ENCODE data around the gene GDF10.

Gene GDF10

DNA sequence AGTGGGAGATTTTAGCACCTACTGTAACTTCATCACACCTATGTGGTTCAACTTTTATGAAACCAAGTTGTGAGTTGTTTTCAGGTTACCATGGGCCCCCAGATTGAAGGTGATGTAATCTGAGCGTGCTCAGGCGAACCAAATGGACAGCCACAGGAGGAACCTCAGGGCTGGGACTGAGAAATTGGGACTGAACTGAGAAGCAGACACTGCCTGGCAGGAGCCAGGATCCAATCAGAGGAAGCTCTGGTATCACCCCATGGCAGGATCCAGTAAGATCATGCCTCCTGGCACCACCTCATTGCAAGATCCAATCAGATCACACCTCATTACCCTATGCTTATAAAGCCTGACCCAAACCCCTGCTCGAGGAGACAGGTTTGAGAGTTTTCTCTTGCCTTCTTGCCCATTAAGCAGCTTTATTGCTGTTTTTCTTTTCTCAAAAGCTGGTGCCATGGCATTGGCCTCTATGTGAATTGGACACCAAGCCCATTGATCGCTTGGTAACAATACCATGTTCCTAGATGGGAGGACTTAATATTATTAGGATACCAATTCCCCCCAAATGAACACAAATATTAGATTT, 43.2 kb upstream of the GDF10 start:
- Histone ChIP-seq H2AK5ac (ENCODE audit: low read length, severe bottlenecking) (no peak overlapping the region), H3K23ac (ENCODE audit: low read length in 2 of 2) (no peak overlapping the region), H2BK12ac (ENCODE audit: low read length in 2 of 2) (no peak overlapping the region), H3K4me2 (ENCODE audit: low read length, poor library complexity, severe bottlenecking) (no peak overlapping the region), H2AFZ (ENCODE audit: low read depth, low read length) (no peak overlapping the region), H3K9ac (ENCODE audit: low read length) (no peak overlapping the region), H4K8ac (ENCODE audit: low read length) (no peak overlapping the region), H3K27me3 (ENCODE audit: control insufficient read depth in 1 of 2, insufficient read depth in 1 of 2, low read length in 2 of 2) (peaks cover 0 to 23% of the 10 kb centered on the region in 2 experiments), H3K4me1 (ENCODE audit: control insufficient read depth, insufficient read depth, low read depth, low read length) (peaks cover 20% of the 10 kb centered on the region), H2BK5ac (ENCODE audit: low read depth, low read length, poor library complexity, severe bottlenecking) (no peak overlapping the region), H3K4ac (ENCODE audit: low read depth in 1 of 2, low read length in 2 of 2) (no peak overlapping the region), H4K91ac (ENCODE audit: low read length) (no peak overlapping the region), H3K79me1 (replicated peaks; ENCODE audit: low read length, poor library complexity, severe bottlenecking) (no peaks in the 10 kb centered on the region), H2BK120ac (ENCODE audit: low read depth, low read length) (no peak overlapping the region), H3K14ac (ENCODE audit: low read length in 2 of 2) (no peak overlapping the region), H3K36me3 (ENCODE audit: control insufficient read depth in 1 of 2, insufficient read depth in 2 of 2, low read depth in 1 of 2, low read length in 2 of 2) (no peaks in the 10 kb centered on the region), H3K9me3 (ENCODE audit: control insufficient read depth, low read length) (no peaks in the 10 kb centered on the region), H2BK15ac (ENCODE audit: low read depth, poor library complexity, severe bottlenecking) (no peak overlapping the region), H3K27ac (ENCODE audit: low read length, poor library complexity, severe bottlenecking) (no peak overlapping the region), H3K18ac (ENCODE audit: low read depth in 1 of 2, low read length in 2 of 2) (no peak overlapping the region), H3K4me3 (ENCODE audit: insufficient read depth in 1 of 2, low read depth in 1 of 2, low read length in 2 of 2) (no peak overlapping the region)
- no peak for DNase-seq
- WGBS: 62% methylated on average over 4 of the region's 4 CpGs

DNA sequence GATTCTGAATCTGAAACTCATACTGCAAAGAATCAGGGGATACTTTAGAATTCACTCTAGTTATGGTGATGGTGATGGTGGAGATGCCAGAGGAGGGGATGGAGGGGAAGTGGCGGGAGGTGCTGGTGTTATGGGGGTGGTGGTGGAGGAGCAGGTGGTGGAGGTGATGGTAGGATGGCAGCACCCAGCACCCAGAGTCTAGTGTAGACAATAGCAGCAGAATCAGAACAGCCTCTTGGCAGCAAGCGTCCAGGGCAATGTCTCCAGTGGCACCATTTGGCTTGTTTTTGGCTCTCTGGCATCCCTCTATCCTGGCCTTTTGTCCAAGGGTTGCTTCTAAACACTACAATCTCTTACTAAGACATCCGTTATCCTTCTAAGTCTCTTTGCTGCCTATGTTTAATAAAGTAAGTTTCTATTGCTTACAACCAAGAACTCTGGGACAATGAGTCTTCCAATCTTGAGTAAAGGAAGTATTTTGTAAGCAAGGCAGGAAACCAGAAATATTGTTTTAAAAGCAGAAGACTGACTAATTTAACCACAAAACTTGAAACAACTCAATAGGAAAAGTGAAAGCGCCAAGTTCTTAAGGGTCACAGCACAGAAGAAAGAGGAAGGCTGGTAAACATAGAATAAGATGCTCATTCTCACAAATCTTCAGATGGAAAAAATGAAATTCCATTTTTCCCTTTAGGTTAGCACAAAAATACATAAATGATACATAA, 42.4 kb upstream of the GDF10 start:
- Histone ChIP-seq H2BK15ac (ENCODE audit: low read depth, poor library complexity, severe bottlenecking) (no peak overlapping the region), H2BK12ac (ENCODE audit: low read length in 2 of 2) (no peak overlapping the region), H3K18ac (ENCODE audit: low read depth in 1 of 2, low read length in 2 of 2) (no peak overlapping the region), H3K14ac (ENCODE audit: low read length in 2 of 2) (no peak overlapping the region), H2AK5ac (ENCODE audit: low read length, severe bottlenecking) (no peak overlapping the region), H4K91ac (ENCODE audit: low read length) (no peak overlapping the region), H3K27me3 (ENCODE audit: control insufficient read depth in 1 of 2, insufficient read depth in 1 of 2, low read length in 2 of 2) (peaks cover 0 to 18% of the 10 kb centered on the region in 2 experiments), H3K9ac (ENCODE audit: low read length) (no peak overlapping the region), H3K4me3 (ENCODE audit: insufficient read depth in 1 of 2, low read depth in 1 of 2, low read length in 2 of 2) (no peak overlapping the region), H3K36me3 (ENCODE audit: control insufficient read depth in 1 of 2, insufficient read depth in 2 of 2, low read depth in 1 of 2, low read length in 2 of 2) (no peaks in the 10 kb centered on the region), H2BK5ac (ENCODE audit: low read depth, low read length, poor library complexity, severe bottlenecking) (no peak overlapping the region), H2BK120ac (ENCODE audit: low read depth, low read length) (no peak overlapping the region), H3K27ac (ENCODE audit: low read length, poor library complexity, severe bottlenecking) (no peak overlapping the region), H3K23ac (ENCODE audit: low read length in 2 of 2) (no peak overlapping the region), H3K4me1 (ENCODE audit: control insufficient read depth, insufficient read depth, low read depth, low read length) (peaks cover 20% of the 10 kb centered on the region), H4K8ac (ENCODE audit: low read length) (no peak overlapping the region), H3K9me3 (ENCODE audit: control insufficient read depth, low read length) (no peaks in the 10 kb centered on the region), H3K79me1 (replicated peaks; ENCODE audit: low read length, poor library complexity, severe bottlenecking) (no peaks in the 10 kb centered on the region), H3K4me2 (ENCODE audit: low read length, poor library complexity, severe bottlenecking) (no peak overlapping the region), H2AFZ (ENCODE audit: low read depth, low read length) (no peak overlapping the region), H3K4ac (ENCODE audit: low read depth in 1 of 2, low read length in 2 of 2) (no peak overlapping the region)
- peak; percentile 0 for DNase-seq
- 80% methylated on average over 2 of the region's 4 CpGs for WGBS

GRCh38 chr10:47258921-47259320, 41.1 kb upstream of the GDF10 start:
- Histone ChIP-seq H3K4me2 (ENCODE audit: low read length, poor library complexity, severe bottlenecking) (no peak overlapping the region), H3K9me3 (ENCODE audit: control insufficient read depth, low read length) (peaks cover under 1% of the 10 kb centered on the region), H3K4ac (ENCODE audit: low read depth in 1 of 2, low read length in 2 of 2) (no peak overlapping the region), H2BK5ac (ENCODE audit: low read depth, low read length, poor library complexity, severe bottlenecking) (no peak overlapping the region), H2BK120ac (ENCODE audit: low read depth, low read length) (no peak overlapping the region), H3K23ac (ENCODE audit: low read length in 2 of 2) (no peak overlapping the region), H3K4me1 (ENCODE audit: control insufficient read depth, insufficient read depth, low read depth, low read length) (peaks cover 10% of the 10 kb centered on the region), H3K18ac (ENCODE audit: low read depth in 1 of 2, low read length in 2 of 2) (no peak overlapping the region), H2BK12ac (ENCODE audit: low read length in 2 of 2) (no peak overlapping the region), H3K9ac (ENCODE audit: low read length) (no peak overlapping the region), H3K14ac (ENCODE audit: low read length in 2 of 2) (no peak overlapping the region), H3K27me3 (ENCODE audit: control insufficient read depth in 1 of 2, insufficient read depth in 1 of 2, low read length in 2 of 2) (peaks cover 0 to 17% of the 10 kb centered on the region in 2 experiments), H2AK5ac (ENCODE audit: low read length, severe bottlenecking) (no peak overlapping the region), H3K27ac (ENCODE audit: low read length, poor library complexity, severe bottlenecking) (no peak overlapping the region), H4K91ac (ENCODE audit: low read length) (no peak overlapping the region), H2AFZ (ENCODE audit: low read depth, low read length) (no peak overlapping the region), H4K8ac (ENCODE audit: low read length) (no peak overlapping the region), H2BK15ac (ENCODE audit: low read depth, poor library complexity, severe bottlenecking) (no peak overlapping the region), H3K79me1 (replicated peaks; ENCODE audit: low read length, poor library complexity, severe bottlenecking) (no peaks in the 10 kb centered on the region), H3K4me3 (ENCODE audit: insufficient read depth in 1 of 2, low read depth in 1 of 2, low read length in 2 of 2) (no peak overlapping the region), H3K36me3 (ENCODE audit: control insufficient read depth in 1 of 2, insufficient read depth in 2 of 2, low read depth in 1 of 2, low read length in 2 of 2) (no peaks in the 10 kb centered on the region)
- DNase-seq: no peak
- WGBS: 82% methylated on average over 3 of the region's 3 CpGs

DNA sequence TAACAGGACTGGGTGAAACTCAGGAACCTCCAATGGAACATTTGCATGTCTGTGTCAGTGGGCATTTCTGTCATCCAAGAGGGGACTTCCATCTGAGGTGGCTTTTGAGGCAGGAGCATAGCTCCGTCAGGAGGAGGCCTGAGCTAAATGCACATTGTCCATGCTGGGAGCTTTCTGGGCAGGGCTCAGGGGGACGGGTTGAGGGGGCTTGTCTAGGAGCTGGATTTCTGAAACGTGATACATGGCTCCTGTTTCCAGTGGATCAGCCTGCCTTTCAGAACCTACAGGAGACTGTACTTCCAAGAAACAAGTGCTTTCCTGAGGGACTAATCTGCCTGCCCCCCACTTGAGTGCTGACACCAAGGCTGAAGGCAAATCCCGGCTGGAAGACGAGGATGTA, 40.5 kb upstream of the GDF10 start:
- Histone ChIP-seq H3K9me3 (ENCODE audit: control insufficient read depth, low read length) (peaks cover 5% of the 10 kb centered on the region), H4K91ac (ENCODE audit: low read length) (no peak overlapping the region), H3K79me1 (replicated peaks; ENCODE audit: low read length, poor library complexity, severe bottlenecking) (no peaks in the 10 kb centered on the region), H3K27me3 (ENCODE audit: control insufficient read depth in 1 of 2, insufficient read depth in 1 of 2, low read length in 2 of 2) (peaks cover 0 to 19% of the 10 kb centered on the region in 2 experiments), H3K4me2 (ENCODE audit: low read length, poor library complexity, severe bottlenecking) (no peak overlapping the region), H3K4me3 (ENCODE audit: insufficient read depth in 1 of 2, low read depth in 1 of 2, low read length in 2 of 2) (no peak overlapping the region), H4K8ac (ENCODE audit: low read length) (no peak overlapping the region), H2AFZ (ENCODE audit: low read depth, low read length) (no peak overlapping the region), H3K18ac (ENCODE audit: low read depth in 1 of 2, low read length in 2 of 2) (no peak overlapping the region), H3K4ac (ENCODE audit: low read depth in 1 of 2, low read length in 2 of 2) (no peak overlapping the region), H2AK5ac (ENCODE audit: low read length, severe bottlenecking) (no peak overlapping the region), H2BK120ac (ENCODE audit: low read depth, low read length) (no peak overlapping the region), H3K36me3 (ENCODE audit: control insufficient read depth in 1 of 2, insufficient read depth in 2 of 2, low read depth in 1 of 2, low read length in 2 of 2) (no peaks in the 10 kb centered on the region), H3K23ac (ENCODE audit: low read length in 2 of 2) (no peak overlapping the region), H3K27ac (ENCODE audit: low read length, poor library complexity, severe bottlenecking) (no peak overlapping the region), H3K4me1 (ENCODE audit: control insufficient read depth, insufficient read depth, low read depth, low read length) (peaks cover 7% of the 10 kb centered on the region), H3K14ac (ENCODE audit: low read length in 2 of 2) (no peak overlapping the region), H3K9ac (ENCODE audit: low read length) (no peak overlapping the region), H2BK12ac (ENCODE audit: low read length in 2 of 2) (no peak overlapping the region), H2BK5ac (ENCODE audit: low read depth, low read length, poor library complexity, severe bottlenecking) (no peak overlapping the region), H2BK15ac (ENCODE audit: low read depth, poor library complexity, severe bottlenecking) (no peak overlapping the region)
- WGBS: 67% methylated on average over 5 of the region's 5 CpGs
- DNase-seq: no peak

All from mesenchymal stem cell (in vitro differentiated cells and primary cell).